ENCODE data around the gene ECE2.
A peak's percentile ranks its signal among the peaks of the same experiment; 100 is the strongest.

ECE2 gene

GRCh38 chr3:184239221-184239620 lies 36.6 kb upstream of the ECE2 start:
- DNase-seq (ENCODE audit: low spot score) = no peak
- H3K27ac ChIP-seq = no peak overlapping the region
- POLR2A ChIA-PET (ENCODE audit: low non-redundant PET) = no interaction called here
- TF ChIP-seq, protein P1, sequence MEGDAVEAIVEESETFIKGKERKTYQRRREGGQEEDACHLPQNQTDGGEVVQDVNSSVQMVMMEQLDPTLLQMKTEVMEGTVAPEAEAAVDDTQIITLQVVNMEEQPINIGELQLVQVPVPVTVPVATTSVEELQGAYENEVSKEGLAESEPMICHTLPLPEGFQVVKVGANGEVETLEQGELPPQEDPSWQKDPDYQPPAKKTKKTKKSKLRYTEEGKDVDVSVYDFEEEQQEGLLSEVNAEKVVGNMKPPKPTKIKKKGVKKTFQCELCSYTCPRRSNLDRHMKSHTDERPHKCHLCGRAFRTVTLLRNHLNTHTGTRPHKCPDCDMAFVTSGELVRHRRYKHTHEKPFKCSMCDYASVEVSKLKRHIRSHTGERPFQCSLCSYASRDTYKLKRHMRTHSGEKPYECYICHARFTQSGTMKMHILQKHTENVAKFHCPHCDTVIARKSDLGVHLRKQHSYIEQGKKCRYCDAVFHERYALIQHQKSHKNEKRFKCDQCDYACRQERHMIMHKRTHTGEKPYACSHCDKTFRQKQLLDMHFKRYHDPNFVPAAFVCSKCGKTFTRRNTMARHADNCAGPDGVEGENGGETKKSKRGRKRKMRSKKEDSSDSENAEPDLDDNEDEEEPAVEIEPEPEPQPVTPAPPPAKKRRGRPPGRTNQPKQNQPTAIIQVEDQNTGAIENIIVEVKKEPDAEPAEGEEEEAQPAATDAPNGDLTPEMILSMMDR (conservative IDR thresholded peaks at IDR 0.05; ENCODE audit: low read depth) = no peak
- CTCF ChIA-PET = no interaction called here

GRCh38 chr3:184239708-184240107 lies 36.1 kb upstream of the ECE2 start:
- POLR2A ChIA-PET (ENCODE audit: low non-redundant PET) = no interaction called here
- CTCF ChIA-PET = interaction anchor here (0.7 to 4.6 kb wide), 3 partner anchors 10 to 355 kb away, joined by 3 to 40 read pairs (median 5); partner anchors contain the start of genes PARL and VWA5B2
- H3K27ac ChIP-seq = no peak overlapping the region
- TF ChIP-seq, protein P1 (conservative IDR thresholded peaks at IDR 0.05; ENCODE audit: low read depth) = no peak
- DNase-seq (ENCODE audit: low spot score) = no peak

DNA sequence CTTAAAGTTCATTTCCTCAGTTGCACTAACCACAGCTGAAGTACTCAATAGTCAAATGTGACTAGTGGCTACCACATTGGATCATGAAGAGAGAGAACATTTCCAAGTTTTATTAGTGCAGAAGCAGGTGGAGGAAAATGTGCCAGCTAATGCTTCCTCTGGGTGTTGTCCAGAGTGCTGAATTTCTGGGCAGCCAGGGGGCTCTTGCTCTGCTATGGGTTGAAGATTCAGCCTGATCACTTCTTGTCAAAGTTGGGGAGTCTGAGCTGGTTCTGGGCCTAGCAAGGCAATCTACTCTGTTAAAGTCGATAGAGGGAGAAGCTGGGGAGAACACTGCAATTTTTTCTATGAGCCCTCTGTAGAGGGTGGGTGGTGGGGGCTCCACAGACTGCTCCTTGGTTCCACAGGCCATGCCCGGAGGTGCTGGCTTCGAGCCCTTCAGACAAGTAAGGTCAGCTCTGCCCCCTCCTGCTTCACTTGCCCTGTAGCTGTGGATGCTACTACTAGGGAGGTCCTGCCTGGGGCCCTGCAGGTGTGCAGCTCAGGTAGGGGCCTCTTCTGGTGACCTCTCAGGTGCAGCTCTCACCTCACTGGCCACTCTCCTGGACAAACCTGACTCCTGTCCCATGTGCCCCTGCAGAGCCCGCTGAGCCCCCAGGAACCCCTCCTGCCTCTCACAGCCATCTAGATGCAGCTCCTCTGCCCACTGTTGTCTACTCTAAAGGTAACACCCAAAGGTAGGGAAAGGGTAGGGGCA lies 35.3 kb upstream of the ECE2 start:
- H3K27ac ChIP-seq = no peak overlapping the region; the same call in 1 of the 2 replicates
- no peak for DNase-seq (ENCODE audit: low spot score)
- ChIA-PET CTCF (interaction anchor here (0.7 to 4.6 kb wide), 7 partner anchors 9 to 356 kb away, joined by 3 to 40 read pairs (median 5); partner anchors contain the start of genes EEF1AKMT4, EIF2B5, PARL and VWA5B2), POLR2A (ENCODE audit: low non-redundant PET) (interaction anchor here (0.6 kb wide), 1 partner anchor 31 kb away, joined by 4 read pairs; no protein-coding TSS in a partner anchor)
- TF ChIP-seq, protein P1 (conservative IDR thresholded peaks at IDR 0.05; ENCODE audit: low read depth) = no peak

- POLR2A ChIA-PET (ENCODE audit: low non-redundant PET) = interaction anchor here (0.6 kb wide), 1 partner anchor 32 kb away, joined by 4 read pairs; no protein-coding TSS in a partner anchor
- CTCF ChIA-PET = interaction anchor here (0.7 to 4.6 kb wide), 8 partner anchors 9 to 356 kb away, joined by 3 to 40 read pairs (median 4); partner anchors contain the start of genes EEF1AKMT4, EIF2B5, PARL and VWA5B2
- H3K27ac ChIP-seq = peak overlapping the region; percentile 47
- DNase-seq (ENCODE audit: low spot score) = no peak
- TF ChIP-seq, protein P1 (conservative IDR thresholded peaks at IDR 0.05; ENCODE audit: low read depth) = no peak
Measured at GRCh38 chr3:184241141-184241446, 34.7 kb upstream of the ECE2 start.

- peak; percentile 70 for DNase-seq (ENCODE audit: low spot score)
- POLR2A ChIA-PET (ENCODE audit: low non-redundant PET) = interaction anchor here (0.6 kb wide), 1 partner anchor 346 kb away, joined by 3 read pairs; no protein-coding TSS in a partner anchor
Measured at GRCh38 chr3:184241447-184242296, 34.1 kb upstream of the ECE2 start.

More at GRCh38 chr3:184241447-184242296, 34.1 kb upstream of the ECE2 start:
- TF ChIP-seq, protein P1 (conservative IDR thresholded peaks at IDR 0.05; ENCODE audit: low read depth) = peak; percentile 61
- CTCF ChIA-PET = interaction anchor here (0.6 to 4.6 kb wide), 16 partner anchors 8 to 350 kb away, joined by 3 to 40 read pairs (median 3); partner anchors contain the start of genes ABCC5, CAMK2N2, EEF1AKMT4 and EIF2B5
- peak overlapping the region; percentile 47 for H3K27ac ChIP-seq

Data from RWPE1 (cell line).